HG02642 (cell line): ENCODE measurements around the gene TPRN.

Experiments
- ATAC-seq: cut with Tn5 transposase; IDR thresholded peaks from one replicate; pipeline ENCODE4 v1.9.1; 2021; ENCODE audit warnings: mild to moderate bottlenecking; ENCODE audit not compliant: unreplicated experiment, poor library complexity

TPRN gene

GRCh38 chr9:137163365-137163715 lies 37.2 kb downstream of the TPRN start:
- ATAC-seq: no peak

GRCh38 chr9:137162505-137163364 lies 37.8 kb downstream of the TPRN start:
- ATAC-seq: no peak

GRCh38 chr9:137161558-137162486 lies 38.7 kb downstream of the TPRN start:
- ATAC-seq: no peak

- no peak for ATAC-seq
These were observed 39.6 kb downstream of the TPRN start for GRCh38 chr9:137160716-137161557.

GRCh38 chr9:137160054-137160425 lies 40.5 kb downstream of the TPRN start:
- no peak for ATAC-seq

GRCh38 chr9:137159105-137160053 lies 41.2 kb downstream of the TPRN start:
- no peak for ATAC-seq

GRCh38 chr9:137158625-137159024 lies 41.9 kb downstream of the TPRN start:
- ATAC-seq: no peak

- ATAC-seq: no peak
These were observed 42.7 kb downstream of the TPRN start for GRCh38 chr9:137157618-137158415.

GRCh38 chr9:137156567-137157375 lies 43.8 kb downstream of the TPRN start:
- peak; percentile 40 for ATAC-seq

GRCh38 chr9:137152844-137153405 lies 47.6 kb downstream of the TPRN start:
- no peak for ATAC-seq

- peak; percentile 49 for ATAC-seq
These were observed 49.7 kb downstream of the TPRN start for GRCh38 chr9:137150617-137151457.

- peak; percentile 27 for ATAC-seq
These were observed 50.5 kb downstream of the TPRN start for GRCh38 chr9:137149942-137150616.

- no peak for ATAC-seq
These were observed 51.2 kb downstream of the TPRN start for GRCh38 chr9:137149363-137149762.

- no peak for ATAC-seq
These were observed 51.9 kb downstream of the TPRN start for GRCh38 chr9:137148661-137149060.

- ATAC-seq: no peak
These were observed 52.3 kb downstream of the TPRN start for GRCh38 chr9:137148242-137148641.

GRCh38 chr9:137147793-137148160 lies 52.8 kb downstream of the TPRN start:
- ATAC-seq: no peak
